Superior temporal gyrus (tissue), 1 donor: ENCODE results near the gene ADAMTS5.

ENCODE experiments used
- DNase-seq: peaks from one replicate; pipeline ENCODE4 v3.0.0-alpha.2; 2016; ENCODE audit errors: extremely low spot score

Gene ADAMTS5

GRCh38 chr21:26948194-26948593 is 18.7 kb downstream of the ADAMTS5 start:
- DNase-seq, result no peak

- no peak for DNase-seq
Measured at GRCh38 chr21:26946744-26947446, 20.0 kb downstream of the ADAMTS5 start.

GRCh38 chr21:26945916-26946675 is 20.8 kb downstream of the ADAMTS5 start:
- no peak for DNase-seq

- no peak for DNase-seq
Measured at GRCh38 chr21:26943921-26944320, 23.0 kb downstream of the ADAMTS5 start.

GRCh38 chr21:26941421-26941820 is 25.5 kb downstream of the ADAMTS5 start:
- no peak for DNase-seq

- no peak for DNase-seq
Measured at GRCh38 chr21:26939601-26940111, 27.2 kb downstream of the ADAMTS5 start.

GRCh38 chr21:26936641-26937040 is 30.2 kb downstream of the ADAMTS5 start:
- no peak for DNase-seq

- DNase-seq, result no peak
Measured at GRCh38 chr21:26935977-26936376, 30.9 kb downstream of the ADAMTS5 start.

- DNase-seq, result no peak
Measured at GRCh38 chr21:26934383-26934782, 32.5 kb downstream of the ADAMTS5 start.

- DNase-seq, result no peak
Measured at GRCh38 chr21:26933448-26933847, 33.4 kb downstream of the ADAMTS5 start.

GRCh38 chr21:26925636-26926035 is 41.3 kb downstream of the ADAMTS5 start:
- no peak for DNase-seq

GRCh38 chr21:26925122-26925521 is 41.8 kb downstream of the ADAMTS5 start:
- no peak for DNase-seq

GRCh38 chr21:26923986-26924385 is 42.9 kb downstream of the ADAMTS5 start:
- DNase-seq, result no peak

- DNase-seq, result no peak
Measured at GRCh38 chr21:26920055-26920454, 46.8 kb downstream of the ADAMTS5 start.

- no peak for DNase-seq
Measured at GRCh38 chr21:26918323-26919079, 48.4 kb downstream of the ADAMTS5 start.

GRCh38 chr21:26916799-26917198 is 50.1 kb downstream of the ADAMTS5 start:
- DNase-seq, result no peak

- no peak for DNase-seq
Measured at GRCh38 chr21:26914557-26914956, 52.3 kb downstream of the ADAMTS5 start.

GRCh38 chr21:26912466-26912865 is 54.4 kb downstream of the ADAMTS5 start:
- no peak for DNase-seq

GRCh38 chr21:26909972-26910371 is 56.9 kb downstream of the ADAMTS5 start:
- no peak for DNase-seq

- no peak for DNase-seq
Measured at GRCh38 chr21:26900980-26901379, 65.9 kb downstream of the ADAMTS5 start.

GRCh38 chr21:26892151-26892550 is 74.7 kb downstream of the ADAMTS5 start:
- DNase-seq, result no peak

GRCh38 chr21:26888931-26889330 is 78.0 kb downstream of the ADAMTS5 start:
- DNase-seq, result no peak
